C4-2B (cell line): ENCODE results near the gene ZDBF2.
"Not testable (repeated sequence)": the region's sequence is repeated elsewhere in the genome, so short reads cannot be mapped to it uniquely, and the experiment has no call there.

Source experiments
- H3K27ac ChIP-seq: fragments of 450-650 bp; 2 replicates; pipeline ENCODE4 v1.5.1; 2017
- CTCF ChIP-seq: fragments of 450-650 bp; conservative IDR thresholded peaks from 2 replicates; pipeline ENCODE4 v1.5.1; 2017; ENCODE audit warnings: mild to moderate bottlenecking
- ZFX ChIP-seq: fragments of 450-650 bp; IDR thresholded peaks from 2 replicates; pipeline ENCODE4 v1.6.1; 2017

The ZDBF2 gene

GRCh38 chr2:206276169-206276942, 1.9 kb downstream of the ZDBF2 start:
- H3K27ac ChIP-seq, result no peak overlapping the region
- TF ChIP-seq ZFX (no peak), CTCF (no peak)

GRCh38 chr2:206277503-206277902, 3.0 kb downstream of the ZDBF2 start:
- no peak overlapping the region for H3K27ac ChIP-seq
- TF ChIP-seq CTCF, result no peak
- TF ChIP-seq ZFX, result no peak

- TF ChIP-seq CTCF (no peak), ZFX (no peak)
- H3K27ac ChIP-seq, result no peak overlapping the region
Observed at GRCh38 chr2:206282746-206283145, 8.3 kb downstream of the ZDBF2 start.

DNA sequence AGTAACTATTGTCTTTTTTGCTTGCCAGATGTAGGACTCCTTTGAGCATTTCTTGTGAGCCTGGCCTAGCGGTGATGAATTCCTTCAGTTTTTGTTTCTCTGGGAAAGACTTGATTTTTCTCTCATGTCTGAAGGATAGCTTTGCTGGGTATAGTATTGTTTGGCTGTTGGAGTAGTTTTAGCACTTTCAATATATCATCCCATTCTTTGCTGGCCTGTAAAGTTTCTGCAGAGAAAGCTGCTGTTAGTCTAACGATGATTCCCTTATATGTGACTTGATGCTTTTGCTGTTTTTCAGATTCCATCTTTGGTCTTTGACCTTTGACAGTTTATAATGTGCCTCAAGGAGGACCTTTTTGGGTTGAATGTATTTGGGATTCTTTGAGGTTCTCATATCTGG, 12.7 kb downstream of the ZDBF2 start:
- no peak overlapping the region for H3K27ac ChIP-seq
- TF ChIP-seq ZFX, result no peak
- TF ChIP-seq CTCF, result no peak

DNA sequence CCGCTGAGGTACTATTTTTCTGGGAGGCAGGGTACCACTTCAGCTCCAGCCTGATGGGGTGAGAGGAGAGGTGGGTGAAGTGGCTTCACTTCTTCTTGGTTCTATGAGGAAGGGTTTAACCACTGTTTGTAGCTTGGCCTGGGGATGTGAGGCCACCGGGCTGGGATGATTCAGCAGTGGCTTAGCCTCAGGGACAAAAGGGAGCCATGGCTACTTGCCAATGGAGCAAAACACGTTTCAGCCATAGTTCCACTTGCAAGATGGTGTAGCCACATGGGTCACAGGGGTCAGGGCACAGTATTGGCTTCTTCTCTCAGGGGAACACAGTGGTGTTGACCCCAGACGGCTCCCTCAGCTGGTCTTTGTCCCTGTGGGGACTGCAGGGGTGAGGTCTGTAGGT, 14.9 kb downstream of the ZDBF2 start:
- H3K27ac ChIP-seq, result no peak overlapping the region
- TF ChIP-seq ZFX, result no peak
- no peak for TF ChIP-seq CTCF

DNA sequence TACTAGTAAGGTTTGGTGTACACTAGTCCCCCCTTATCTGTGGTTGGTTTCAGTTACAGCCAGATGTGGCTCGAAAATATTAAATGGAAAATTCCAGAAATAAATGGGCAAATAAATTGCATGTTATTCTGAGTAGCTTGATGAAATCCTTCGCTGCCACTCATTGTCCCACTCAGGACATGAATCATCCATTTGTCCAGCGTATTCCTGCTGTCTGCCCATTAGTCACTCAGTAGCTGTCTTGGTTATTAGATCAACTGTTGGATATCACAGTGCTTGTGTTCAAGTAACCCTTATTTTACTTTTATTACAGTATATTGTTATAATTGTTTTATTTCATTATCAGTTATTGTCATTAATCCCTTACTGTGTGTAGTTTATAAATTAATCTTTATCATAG, 21.7 kb downstream of the ZDBF2 start:
- no peak overlapping the region for H3K27ac ChIP-seq
- no peak for TF ChIP-seq CTCF
- no peak for TF ChIP-seq ZFX

GRCh38 chr2:206299608-206300007, 25.1 kb downstream of the ZDBF2 start:
- H3K27ac ChIP-seq, result not testable (repeated sequence)
